ENCODE results near the gene ZBTB33. TPM values are rescaled to one million over a fixed set of nuclear protein-coding genes. Genes with fewer than 3 reads are reported as not detected.

The ZBTB33 gene
- total RNA-seq, 4 donors from 2014 or later = 19.5 to 29.7 (median 25.5) TPM

GRCh38 chrX:120306630-120307029, 56.0 kb downstream of the ZBTB33 start:
- no peaks in the 10 kb centered on the region for H3K27me3 ChIP-seq
- H3K4me3 ChIP-seq = no peak overlapping the region
- H3K4me1 ChIP-seq = peaks cover 18% of the 10 kb centered on the region
- TF ChIP-seq CTCF (IDR thresholded peaks at IDR 0.05) = no peak
- TF ChIP-seq POLR2A (IDR thresholded peaks at IDR 0.05) = no peak
- no peak for TF ChIP-seq POLR2AphosphoS5 (IDR thresholded peaks at IDR 0.05)
- TF ChIP-seq EP300 (IDR thresholded peaks at IDR 0.05) = no peak
- no peak for DNase-seq (ENCODE audit: low spot score in 2 of 2)
- H3K27ac ChIP-seq = no peak overlapping the region
- H3K9me3 ChIP-seq = no peaks in the 10 kb centered on the region
- WGBS = 72% methylated on average over 2 of the region's 2 CpGs
- H3K36me3 ChIP-seq = no peaks in the 10 kb centered on the region

Other genes with a start within 250 kb of the ZBTB33 start
- gene RHOXF2B, start 173.1 kb upstream of the ZBTB33 start, total RNA-seq = not detected
- 1 to 10 TPM in 2 of 4 donors, not detected in 2; 2.1 to 3.6 TPM for gene RHOXF1, start 134.9 kb upstream of the ZBTB33 start, total RNA-seq
- gene RHOXF2, start 92.2 kb upstream of the ZBTB33 start, total RNA-seq = not detected
- 1 to 10 TPM in 3 of 4 donors, under 1 TPM in 1; 0.72 to 1.7 (median 1.6) TPM for gene TMEM255A, start 60.6 kb downstream of the ZBTB33 start, total RNA-seq
- gene ATP1B4, start 111.3 kb downstream of the ZBTB33 start, total RNA-seq = not detected
- 100 to 1,000 TPM; 119 to 154 (median 131) TPM for gene LAMP2, start 218.5 kb downstream of the ZBTB33 start, total RNA-seq

Data from suprapubic skin (tissue), 4 donors.